K562 (cell line): ENCODE measurements around the gene SFPQ. TPM values are rescaled to one million over a fixed set of nuclear protein-coding genes. Genes with fewer than 3 reads are reported as not detected.

Source experiments
- ATF2 ChIP-seq: sonication (generic); formaldehyde crosslinking; IDR thresholded peaks from 2 replicates; pipeline ENCODE4 v1.8.1; 2022; ENCODE audit warnings: missing genetic modification reagents
- BDP1 ChIP-seq: IDR thresholded peaks from 3 replicates; pipeline ENCODE4 v1.6.1; 2011; ENCODE audit not compliant: insufficient read length, insufficient read depth
- CEBPZ ChIP-seq: fragments of 150-350 bp; IDR thresholded peaks from 2 replicates; pipeline ENCODE4 v1.6.1; 2014; ENCODE audit warnings: low read depth, mild to moderate bottlenecking, low read length, borderline replicate concordance
- DEAF1 ChIP-seq: fragments of 450-650 bp; formaldehyde crosslinking; IDR thresholded peaks from 2 replicates; pipeline ENCODE4 v1.4.0; 2020; ENCODE audit warnings: mild to moderate bottlenecking, moderate library complexity
- HNRNPLL ChIP-seq: fragments of 200-400 bp; formaldehyde crosslinking; IDR thresholded peaks from 2 replicates; pipeline ENCODE4 v1.6.1; 2017; ENCODE audit warnings: low read length, low read depth, mild to moderate bottlenecking; ENCODE audit not compliant: poor library complexity, severe bottlenecking
- KAT8 ChIP-seq: fragments of 450-650 bp; IDR thresholded peaks from 2 replicates; pipeline ENCODE4 v1.6.1; 2016; ENCODE audit warnings: low read depth, mild to moderate bottlenecking
- NR2F6 ChIP-seq: fragments of 450-650 bp; formaldehyde crosslinking; IDR thresholded peaks from 2 replicates; pipeline ENCODE4 v1.4.0; 2020; ENCODE audit warnings: mild to moderate bottlenecking
- POLR2B ChIP-seq: fragments of 450-650 bp; IDR thresholded peaks from 2 replicates; pipeline ENCODE4 v1.6.1; 2018; ENCODE audit warnings: low read depth; ENCODE audit not compliant: partially characterized antibody
- PURB ChIP-seq: sonication (generic); formaldehyde crosslinking; IDR thresholded peaks from 2 replicates; pipeline ENCODE4 v1.9.0; 2021; ENCODE audit warnings: low read depth, mild to moderate bottlenecking, missing genetic modification reagents
- SP2 ChIP-seq: IDR thresholded peaks from 2 replicates; pipeline ENCODE4 v1.6.1; 2011; ENCODE audit warnings: mild to moderate bottlenecking, low read depth, low read length, moderate library complexity; ENCODE audit not compliant: poor library complexity, severe bottlenecking; ENCODE audit errors: extremely low read depth
- THAP7 ChIP-seq: fragments of 250-450 bp; sonication (Bioruptor Pico); IDR thresholded peaks from 2 replicates; pipeline ENCODE4 v1.5.0; 2021
- ZBTB5 ChIP-seq: fragments of 450-650 bp; IDR thresholded peaks from 2 replicates; pipeline ENCODE4 v1.6.1; 2017; ENCODE audit warnings: antibody characterized with exemption
- ZNF224 ChIP-seq: sonication (generic); formaldehyde crosslinking; IDR thresholded peaks from 2 replicates; pipeline ENCODE4 v1.8.0; 2022; ENCODE audit warnings: mild to moderate bottlenecking, missing genetic modification reagents
- ZNF518B ChIP-seq: fragments of 250-450 bp; sonication (Bioruptor Pico); IDR thresholded peaks from 2 replicates; pipeline ENCODE4 v1.5.0; 2021; ENCODE audit warnings: mild to moderate bottlenecking, moderate library complexity
- polyA plus RNA-seq, 8 experiments: library from polyadenylated mRNA; depleted of rRNA in 4 of 8; stranded (reverse) in 5 of 8; unstranded in 3 of 8; fragments of >200 nt; fragmentation: Nextera tagmentation in 2 of 8; fragmentation: Illumina TruSeq in 1 of 8; extraction: Ambion mirVana in 2 of 8; extraction: Trizol in 1 of 8; gene quantifications; 2 replicates each; pipeline versions ENCODE4 v1.2.1 to v1.2.3, GENCODE V29; 2011 to 2014; ENCODE audit warnings: inconsistent platforms in 1 of 8, missing spikeins in 1 of 8
- total RNA-seq, 7 experiments: library from RNA; depleted of rRNA in 6 of 7; stranded (reverse); fragments of >200 nt in 6 of 7; fragmentation: Illumina TruSeq in 2 of 7; extraction: Trizol in 2 of 7; gene quantifications; 2 replicates each; pipeline versions ENCODE4 v1.2.1 to v1.2.3, GENCODE V29; 2011 to 2021; ENCODE audit warnings: low replicate concordance in 1 of 7

The SFPQ gene
- total and polyA plus RNA-seq, 9 of the 15 experiments (the other 6 are each of a cell fraction or from before 2014, with no cell fraction given), result 69.7 to 562 (median 399) TPM

GRCh38 chr1:35136780-35137179, 56.2 kb downstream of the SFPQ start (continued):
- 0 out of 2 replicates have a peak, but pooled peaks have one; percentile 35 for TF ChIP-seq NR2F6
- no peak for TF ChIP-seq DEAF1 (CRISPR knock-in tag)
- no peak for TF ChIP-seq KAT8
- no peak for TF ChIP-seq THAP7
- TF ChIP-seq BDP1, result no peak
- TF ChIP-seq PURB, result no peak
- no peak for TF ChIP-seq ZNF224 (CRISPR knock-in tag)
- no peak for TF ChIP-seq ZNF518B (CRISPR knock-in tag)
- TF ChIP-seq ATF2 (CRISPR knock-in tag), result no peak
- no peak for TF ChIP-seq SP2
- no peak for TF ChIP-seq CEBPZ
- TF ChIP-seq POLR2B, result no peak
- no peak for TF ChIP-seq HNRNPLL
- 0 out of 2 replicates have a peak, but pooled peaks have one; percentile 46 for TF ChIP-seq ZBTB5
